GM19043 (cell line): ENCODE results near the gene CEACAM19.
"Not testable (repeated sequence)": the region's sequence is repeated elsewhere in the genome, so short reads cannot be mapped to it uniquely, and the experiment has no call there.

Source experiments
- ATAC-seq: cut with Tn5 transposase; IDR thresholded peaks from one replicate; pipeline ENCODE4 v1.9.1; 2021; ENCODE audit warnings: low read depth; ENCODE audit not compliant: unreplicated experiment

The CEACAM19 gene

GRCh38 chr19:44697670-44698034, 26.4 kb downstream of the CEACAM19 start:
- no peak for ATAC-seq

- no peak for ATAC-seq
These were observed 27.4 kb downstream of the CEACAM19 start, which contains the start of gene CEACAM16 for GRCh38 chr19:44698492-44699201. CEACAM16 (plus strand) TSS chr19:44699151; CDS start chr19:44701457, 2,306 bp downstream.

- ATAC-seq = no peak
These were observed 29.3 kb downstream of the CEACAM19 start for GRCh38 chr19:44700547-44700946.

- ATAC-seq = no peak
These were observed 29.9 kb downstream of the CEACAM19 start for GRCh38 chr19:44701228-44701627.

- ATAC-seq = no peak
These were observed 31.4 kb downstream of the CEACAM19 start for GRCh38 chr19:44702551-44703176.

- no peak for ATAC-seq
These were observed 32.2 kb downstream of the CEACAM19 start for GRCh38 chr19:44703336-44704078.

- ATAC-seq = no peak
These were observed 33.7 kb downstream of the CEACAM19 start for GRCh38 chr19:44704982-44705381.

GRCh38 chr19:44705502-44706010, 34.3 kb downstream of the CEACAM19 start:
- no peak for ATAC-seq

GRCh38 chr19:44706506-44707236, 35.4 kb downstream of the CEACAM19 start:
- ATAC-seq = no peak

- ATAC-seq = no peak
These were observed 36.5 kb downstream of the CEACAM19 start for GRCh38 chr19:44707794-44708193.

GRCh38 chr19:44708940-44709339, 37.7 kb downstream of the CEACAM19 start:
- ATAC-seq = no peak

GRCh38 chr19:44709434-44710266, 38.4 kb downstream of the CEACAM19 start:
- ATAC-seq = not testable (repeated sequence)

- no peak for ATAC-seq
These were observed 39.2 kb downstream of the CEACAM19 start for GRCh38 chr19:44710483-44710882.

GRCh38 chr19:44712864-44713515, 41.7 kb downstream of the CEACAM19 start:
- no peak for ATAC-seq

GRCh38 chr19:44714597-44715169, 43.4 kb downstream of the CEACAM19 start:
- ATAC-seq = no peak

- no peak for ATAC-seq
These were observed 46.3 kb downstream of the CEACAM19 start for GRCh38 chr19:44717603-44718002.

GRCh38 chr19:44718441-44719261, 47.4 kb downstream of the CEACAM19 start:
- no peak for ATAC-seq

GRCh38 chr19:44719262-44719701, 48.0 kb downstream of the CEACAM19 start:
- no peak for ATAC-seq
